Panc1 (cell line): Measurements from ENCODE around the gene ANO2.

ENCODE experiments used
- CTCF ChIP-seq: fragments of 450-650 bp; IDR thresholded peaks from 2 replicates; pipeline ENCODE4 v1.5.1; 2017; ENCODE audit warnings: mild to moderate bottlenecking
- POLR2AphosphoS5 ChIP-seq: IDR thresholded peaks from 2 replicates; pipeline ENCODE4 v1.6.1; 2012; ENCODE audit warnings: mild to moderate bottlenecking, low read depth, low read length, moderate library complexity
- REST ChIP-seq, 2 experiments: IDR thresholded peaks; 2 replicates each; pipeline ENCODE4 v1.6.1; 2011 to 2012; ENCODE audit warnings: low read depth in 2 of 2, control low read depth in 1 of 2, low read length in 1 of 2, mild to moderate bottlenecking in 1 of 2, moderate library complexity in 1 of 2; ENCODE audit not compliant: insufficient read depth in 1 of 2
- SIN3A ChIP-seq: IDR thresholded peaks from 2 replicates; pipeline ENCODE4 v1.6.1; 2012; ENCODE audit warnings: low read depth, mild to moderate bottlenecking, low read length, moderate library complexity, borderline replicate concordance; ENCODE audit not compliant: insufficient read depth

GRCh38 chr12:5623411-5623810 lies 321.6 kb downstream of the ANO2 start:
- TF ChIP-seq CTCF, result no peak
- no peak for TF ChIP-seq POLR2AphosphoS5
- no peak for TF ChIP-seq REST (IDR thresholded peaks at IDR 0.05; ENCODE audit: insufficient read depth in 1 of 2, low read depth in 2 of 2, low read length in 1 of 2)
- TF ChIP-seq SIN3A, result no peak
